ENCODE results near the gene EFCAB6. TPM values are rescaled to one million over a fixed set of nuclear protein-coding genes. Genes with fewer than 3 reads are reported as not detected.

The EFCAB6 gene
- total RNA-seq, 4 donors from 2014 or later: 0.68 to 3.7 (median 0.80) TPM; not detected in 1

GRCh38 chr22:43541462-43542407 lies 270.4 kb downstream of the EFCAB6 start:
- no peaks in the 10 kb centered on the region for H3K9me3 ChIP-seq
- no peak overlapping the region for H3K4me3 ChIP-seq
- WGBS, 2 donors (ENCODE audit: low coverage in 1 of 2): 84 to 89% methylated on average over 5 to 18 of the region's 18 CpGs
- H3K27ac ChIP-seq: no peak overlapping the region
- H3K27me3 ChIP-seq: no peaks in the 10 kb centered on the region
- in situ Hi-C loops (cut with MboI; ENCODE audit: low pct_ligation_motif_present in 1 of 4, low pct_unique_long_range_greater_than_20kb in 1 of 4, low sequenced_read_pairs in 3 of 4): no loop called here
- DNase-seq: no peak
- TF ChIP-seq CTCF (IDR thresholded peaks at IDR 0.05) (no peak), POLR2AphosphoS5 (IDR thresholded peaks at IDR 0.05) (no peak), POLR2A (IDR thresholded peaks at IDR 0.05) (no peak), EP300 (IDR thresholded peaks at IDR 0.05; ENCODE audit: low read depth) (no peak)
- H3K4me1 ChIP-seq: no peaks in the 10 kb centered on the region
- H3K36me3 ChIP-seq: no peaks in the 10 kb centered on the region
- intact Hi-C loops (cut with DNase I; ENCODE audit: low total_unique reads): no loop called here

GRCh38 chr22:43541022-43541421 lies 271.1 kb downstream of the EFCAB6 start:
- no peak overlapping the region for H3K27ac ChIP-seq
- H3K9me3 ChIP-seq: no peaks in the 10 kb centered on the region
- no peaks in the 10 kb centered on the region for H3K36me3 ChIP-seq
- TF ChIP-seq POLR2A (IDR thresholded peaks at IDR 0.05) (no peak), EP300 (IDR thresholded peaks at IDR 0.05; ENCODE audit: low read depth) (no peak)
- no peak for DNase-seq
- intact Hi-C loops (cut with DNase I; ENCODE audit: low total_unique reads): no loop called here
- in situ Hi-C loops (cut with MboI; ENCODE audit: low pct_ligation_motif_present in 1 of 4, low pct_unique_long_range_greater_than_20kb in 1 of 4, low sequenced_read_pairs in 3 of 4): no loop called here
- H3K4me1 ChIP-seq: no peaks in the 10 kb centered on the region
- H3K27me3 ChIP-seq: no peaks in the 10 kb centered on the region
- WGBS, 2 donors (ENCODE audit: low coverage in 1 of 2): 75 to 87% methylated on average over 2 to 6 of the region's 6 CpGs
- H3K4me3 ChIP-seq: no peak overlapping the region

GRCh38 chr22:43540529-43540923 lies 271.6 kb downstream of the EFCAB6 start:
- Histone ChIP-seq H3K4me3 (no peak overlapping the region), H3K27ac (no peak overlapping the region), H3K36me3 (no peaks in the 10 kb centered on the region), H3K27me3 (no peaks in the 10 kb centered on the region), H3K9me3 (no peaks in the 10 kb centered on the region), H3K4me1 (no peaks in the 10 kb centered on the region)
- intact Hi-C loops (cut with DNase I; ENCODE audit: low total_unique reads) (no loop called here), in situ Hi-C loops (cut with MboI; ENCODE audit: low pct_ligation_motif_present in 1 of 4, low pct_unique_long_range_greater_than_20kb in 1 of 4, low sequenced_read_pairs in 3 of 4) (no loop called here)
- WGBS, 2 donors (ENCODE audit: low coverage in 1 of 2): 62% methylated on average over 4 of the region's 4 CpGs; no CpG with 5 or more reads in 1 of the 2 donors
- no peak for TF ChIP-seq POLR2AphosphoS5 (IDR thresholded peaks at IDR 0.05)
- TF ChIP-seq EP300 (IDR thresholded peaks at IDR 0.05; ENCODE audit: low read depth): no peak
- DNase-seq: no peak

- no peak for DNase-seq
- in situ Hi-C loops (cut with MboI; ENCODE audit: low pct_ligation_motif_present in 1 of 4, low pct_unique_long_range_greater_than_20kb in 1 of 4, low sequenced_read_pairs in 3 of 4): no loop called here
- H3K9me3 ChIP-seq: no peaks in the 10 kb centered on the region
- H3K27me3 ChIP-seq: no peaks in the 10 kb centered on the region
- H3K27ac ChIP-seq: no peak overlapping the region
- no peak overlapping the region for H3K4me3 ChIP-seq
- no peaks in the 10 kb centered on the region for H3K4me1 ChIP-seq
- WGBS, 2 donors (ENCODE audit: low coverage in 1 of 2): 86 to 88% methylated on average over 13 to 30 of the region's 31 CpGs
- TF ChIP-seq POLR2A (IDR thresholded peaks at IDR 0.05): no peak
- TF ChIP-seq EP300 (IDR thresholded peaks at IDR 0.05; ENCODE audit: low read depth): no peak
- no peak for TF ChIP-seq POLR2AphosphoS5 (IDR thresholded peaks at IDR 0.05)
- TF ChIP-seq CTCF (IDR thresholded peaks at IDR 0.05): no peak
- intact Hi-C loops (cut with DNase I; ENCODE audit: low total_unique reads): no loop called here
- H3K36me3 ChIP-seq: no peaks in the 10 kb centered on the region
Observed at GRCh38 chr22:43539572-43540528, 272.3 kb downstream of the EFCAB6 start.

Measured in transverse colon (tissue), 4 donors.